C4-2B (cell line): ENCODE measurements around the gene BRD7.

Experiments used
- CTCF ChIP-seq: fragments of 450-650 bp; conservative IDR thresholded peaks from 2 replicates; pipeline ENCODE4 v1.5.1; 2017; ENCODE audit warnings: mild to moderate bottlenecking
- ZFX ChIP-seq: fragments of 450-650 bp; IDR thresholded peaks from 2 replicates; pipeline ENCODE4 v1.6.1; 2017

GRCh38 chr16:50384500-50385135 is 15.8 kb upstream of the BRD7 start:
- TF ChIP-seq CTCF = no peak
- TF ChIP-seq ZFX = no peak
